Measurements from ENCODE around the gene TCOF1.
A peak's percentile ranks its signal among the peaks of the same experiment; 100 is the strongest.

Gene TCOF1

GRCh38 chr5:150429410-150429873 lies 71.9 kb downstream of the TCOF1 start:
- no peak for DNase-seq

- no peak for DNase-seq
Observed at GRCh38 chr5:150431048-150431447, 73.6 kb downstream of the TCOF1 start.

- no peak for DNase-seq
Observed at GRCh38 chr5:150431574-150431973, 74.1 kb downstream of the TCOF1 start.

DNA sequence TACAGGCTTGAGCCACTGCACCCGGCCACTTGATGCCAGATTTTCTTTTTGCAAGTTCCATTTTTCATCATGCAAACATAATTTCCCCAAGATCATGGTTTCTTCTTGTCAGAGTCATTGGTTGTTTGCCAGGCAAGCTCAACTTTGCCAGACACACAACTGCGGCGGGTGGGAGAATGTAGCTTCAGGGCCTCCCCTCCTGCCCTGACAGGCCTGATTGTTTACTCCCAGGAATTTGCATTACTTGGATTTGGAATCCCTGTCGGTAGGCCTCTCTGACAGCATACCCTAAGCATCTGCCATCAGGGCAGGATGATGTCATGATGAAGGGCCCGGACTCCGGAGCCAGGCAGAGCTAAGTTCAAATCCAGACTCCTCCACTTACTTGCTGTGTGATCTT lies 77.0 kb downstream of the TCOF1 start:
- DNase-seq, result no peak

- peak; percentile 68 for DNase-seq
Observed at GRCh38 chr5:150436141-150436680, 78.7 kb downstream of the TCOF1 start.

GRCh38 chr5:150438873-150439546 lies 81.5 kb downstream of the TCOF1 start:
- no peak for DNase-seq

DNA sequence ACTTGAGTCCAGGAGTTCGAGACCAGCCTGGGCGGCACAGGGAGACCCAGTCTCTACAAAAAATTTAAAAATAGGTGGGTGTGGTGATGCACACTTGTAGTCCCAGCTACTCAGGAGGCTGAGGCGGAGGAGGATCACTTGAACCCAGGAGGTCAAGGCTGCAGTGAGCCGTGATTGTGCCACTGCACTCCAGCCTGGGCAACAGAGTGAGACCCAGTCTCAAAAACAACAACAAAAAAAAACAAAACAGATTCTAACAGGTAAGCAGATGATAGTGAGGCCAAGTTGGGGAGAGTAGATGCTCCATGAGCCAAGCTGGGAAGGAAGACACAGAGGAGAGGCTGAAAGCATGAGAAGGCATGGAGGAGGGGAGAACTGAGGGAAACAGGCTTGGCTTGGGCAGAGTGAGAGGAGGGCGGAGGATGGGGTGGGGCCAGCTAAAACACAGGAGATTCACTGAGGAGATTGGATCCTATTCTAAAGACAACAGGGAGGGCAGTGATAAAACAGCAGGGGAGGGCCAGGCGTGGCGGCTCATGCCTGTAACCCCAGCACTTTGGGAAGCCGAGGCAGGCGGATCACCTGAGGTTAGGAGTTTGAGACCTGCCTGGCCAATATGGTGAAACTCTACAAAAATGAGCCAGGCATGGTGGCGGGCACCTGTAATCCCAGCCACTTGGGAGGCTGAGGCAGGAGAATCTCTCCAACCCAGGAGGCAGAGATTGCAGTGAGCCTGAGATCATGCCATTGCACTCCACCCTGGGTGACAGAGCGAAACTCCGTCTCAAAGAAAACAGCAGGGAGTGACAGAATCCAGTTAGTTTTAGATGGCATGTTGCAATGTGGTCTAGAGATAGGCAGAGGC lies 83.7 kb downstream of the TCOF1 start:
- no peak for DNase-seq

- DNase-seq, result no peak
Observed at GRCh38 chr5:150441813-150442698, 84.6 kb downstream of the TCOF1 start.

DNA sequence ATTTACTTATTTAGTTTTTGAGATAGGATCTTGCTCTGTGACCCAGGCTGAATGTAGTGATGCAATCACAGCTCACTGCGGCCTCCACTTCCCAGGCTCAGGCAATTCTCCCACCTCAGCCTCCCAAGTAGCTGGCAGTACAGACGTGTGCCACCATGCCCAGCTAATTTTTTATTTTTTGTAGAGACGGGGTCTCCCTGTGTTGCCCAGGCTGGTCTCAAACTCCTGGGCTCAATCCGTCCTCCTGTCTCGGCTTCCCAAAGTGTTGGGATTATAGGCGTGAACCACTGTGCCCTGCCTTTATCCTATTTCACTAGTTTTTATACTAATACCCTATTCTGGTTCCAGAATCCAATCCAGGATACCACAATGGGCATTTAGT lies 85.2 kb downstream of the TCOF1 start:
- no peak for DNase-seq

DNA sequence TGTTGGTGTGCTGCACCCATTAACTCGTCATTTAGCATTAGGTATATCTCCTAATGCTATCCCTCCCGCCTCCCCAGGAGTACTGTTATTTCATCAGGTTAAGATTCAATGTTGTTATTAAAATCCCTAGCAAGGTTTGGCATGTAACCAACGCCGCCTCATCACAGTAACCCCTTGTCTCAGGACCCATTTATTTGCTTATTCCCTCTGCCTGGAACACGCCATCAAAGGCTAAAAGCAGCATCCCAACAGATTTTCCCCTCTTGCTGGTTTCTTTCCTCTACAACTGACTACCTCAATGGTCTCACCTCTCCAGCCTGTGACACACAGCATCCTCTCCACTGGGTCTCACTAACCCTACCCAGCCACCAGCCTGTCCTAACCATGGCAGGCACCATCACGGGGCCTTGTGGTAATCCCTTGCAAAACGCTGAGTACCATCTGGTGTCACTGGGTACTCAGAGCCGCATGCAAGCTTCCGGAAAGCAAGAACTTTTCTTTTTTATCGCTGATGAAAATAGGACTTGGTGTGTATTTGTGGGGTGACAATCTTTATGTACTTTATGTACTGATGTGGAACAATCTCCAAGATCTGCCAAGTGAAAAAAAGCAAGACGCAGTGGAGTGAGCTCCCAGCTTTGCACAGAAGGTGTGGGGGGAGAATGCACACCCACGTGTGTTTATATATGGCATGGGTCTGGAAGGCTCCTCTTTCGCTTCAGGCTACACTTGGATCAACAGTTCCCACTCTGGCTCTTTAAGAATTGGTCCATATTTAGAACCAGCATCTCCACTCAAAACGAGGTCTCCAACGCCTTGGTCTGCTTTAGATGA lies 86.0 kb downstream of the TCOF1 start:
- no peak for DNase-seq

DNA sequence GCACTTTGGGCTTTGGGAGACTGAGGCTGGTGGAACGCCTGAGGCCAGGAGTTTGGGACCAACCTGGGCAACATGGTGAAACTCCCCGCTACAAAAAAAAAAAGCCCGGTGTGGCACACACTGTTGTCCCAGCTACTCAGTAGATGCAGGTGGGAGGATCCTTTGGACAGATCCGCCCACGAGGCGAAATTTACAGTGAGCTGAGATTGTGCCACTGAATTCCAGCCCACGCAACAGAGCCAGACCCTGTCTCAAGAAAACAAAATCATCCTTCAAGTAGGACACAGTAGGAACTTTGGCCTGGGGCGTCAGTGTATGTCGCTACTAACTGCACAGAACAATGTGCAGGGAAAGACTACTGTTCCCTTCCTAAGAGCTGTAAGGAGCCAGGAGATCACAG lies 87.3 kb downstream of the TCOF1 start:
- no peak for DNase-seq

- DNase-seq, result no peak
Observed at GRCh38 chr5:150446088-150446487, 88.6 kb downstream of the TCOF1 start.

DNA sequence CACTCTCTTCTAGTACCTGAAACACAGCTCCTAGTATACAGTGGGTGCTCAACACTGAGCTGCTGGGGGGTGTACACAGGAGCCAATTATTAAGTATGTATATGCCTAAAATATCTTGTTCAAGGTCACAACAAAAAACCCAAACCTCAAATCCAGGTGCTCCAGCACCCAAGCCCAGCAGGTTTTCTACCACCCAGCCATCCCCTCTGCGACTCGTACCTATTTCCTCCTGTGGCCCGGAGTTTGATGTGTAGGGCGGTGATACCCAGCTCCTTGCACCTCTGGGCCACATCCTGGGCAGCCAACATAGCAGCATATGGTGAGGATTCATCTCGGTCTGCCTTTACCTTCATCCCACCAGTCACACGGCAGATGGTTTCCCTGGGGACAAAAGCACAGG lies 89.1 kb downstream of the TCOF1 start:
- no peak for DNase-seq

- DNase-seq, result no peak
Observed at GRCh38 chr5:150447188-150447587, 89.7 kb downstream of the TCOF1 start.

DNA sequence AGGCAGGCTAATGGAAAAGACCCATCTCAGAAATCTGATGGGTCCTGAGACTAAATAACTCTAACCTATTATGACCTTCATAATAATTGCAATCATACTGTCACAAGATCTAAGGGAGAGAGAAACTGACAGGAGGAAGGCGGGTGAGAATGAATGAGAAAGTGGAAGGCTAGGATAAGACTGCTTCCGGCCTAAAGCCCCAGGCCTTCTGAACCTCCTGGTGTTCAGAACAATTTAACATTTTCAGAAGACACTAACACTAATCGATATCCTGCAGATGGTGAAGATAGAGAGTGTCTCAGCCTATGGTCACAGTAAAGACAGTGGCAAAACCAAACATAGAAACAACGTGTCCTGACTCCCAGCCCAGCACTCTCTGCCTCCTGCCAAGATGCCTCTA lies 90.8 kb downstream of the TCOF1 start:
- DNase-seq, result no peak

DNA sequence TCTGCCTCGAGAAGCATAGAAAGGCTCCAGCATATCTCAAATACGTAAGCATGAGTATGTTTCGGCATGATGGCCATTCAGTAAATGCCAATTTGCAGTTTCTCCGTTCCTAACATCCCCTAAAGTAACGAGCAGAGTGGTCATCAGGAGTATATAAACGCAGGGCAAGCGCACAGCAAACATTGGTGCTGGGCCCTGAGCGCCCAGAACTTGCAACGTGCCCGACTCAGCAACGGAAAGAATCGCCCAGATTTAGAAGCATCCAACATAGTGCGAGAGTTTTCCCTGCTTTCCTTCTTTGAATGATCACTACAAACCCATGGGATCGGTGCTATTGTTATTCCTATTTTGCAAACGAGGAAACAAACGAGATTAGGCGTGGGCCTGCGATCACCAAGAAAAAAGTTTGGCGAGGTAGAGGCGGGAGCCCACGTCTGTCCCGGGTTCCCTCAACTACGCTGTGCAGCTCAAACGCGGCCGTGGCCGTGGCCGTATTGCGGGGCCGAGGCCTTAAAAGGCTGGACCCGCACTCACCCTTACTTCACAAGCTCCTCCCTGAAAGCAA lies 91.5 kb downstream of the TCOF1 start:
- DNase-seq, result no peak
